Measurements from ENCODE around the gene ZDHHC16. TPM values are rescaled to one million over a fixed set of nuclear protein-coding genes. Genes with fewer than 3 reads are reported as not detected.

The ZDHHC16 gene
- total RNA-seq, 4 donors from 2014 or later = 25.0 to 34.5 (median 31.6) TPM

- Histone ChIP-seq H3K4me1 (peaks cover 54% of the 10 kb centered on the region in 2 donors), H3K36me3 (no peaks in the 10 kb centered on the region)
- ATAC-seq = no peak
Observed at GRCh38 chr10:97494863-97495506, 49.0 kb downstream of the ZDHHC16 start.

DNA sequence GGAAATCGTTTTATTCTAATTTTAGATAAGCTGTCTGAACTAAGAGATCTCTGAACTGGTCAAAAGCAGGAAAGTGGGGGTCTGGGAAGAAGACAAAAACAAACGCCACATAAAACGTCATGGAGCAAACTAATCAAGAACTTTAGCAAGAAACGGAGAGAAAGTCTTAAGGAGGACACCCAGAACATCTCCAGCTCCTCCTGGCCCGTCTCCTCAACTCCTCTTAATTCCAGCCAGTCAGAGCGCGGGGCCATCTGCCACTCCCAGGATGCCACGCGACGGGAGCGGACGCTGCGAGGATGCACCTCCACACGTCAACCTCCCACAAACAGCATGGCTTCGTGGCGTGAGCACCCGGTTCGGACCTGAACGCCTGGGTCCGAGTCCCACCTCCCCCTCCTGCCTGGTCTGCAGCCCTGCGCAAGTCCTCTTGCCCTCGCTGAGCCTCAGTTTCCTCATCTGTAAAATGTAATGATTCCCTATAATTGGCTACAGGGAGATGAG is 51.6 kb downstream of the ZDHHC16 start:
- intact Hi-C loops (cut with DNase I; ENCODE audit: low total_unique reads) = loop anchor here (2.0 to 5.0 kb wide), 5 partner anchors 45 to 1935 kb away; partner anchors contain the start of genes AVPI1, EXOSC1, GOT1 and PI4K2A
- in situ Hi-C loops (cut with MboI; ENCODE audit: low sequenced_read_pairs in 4 of 4) = no loop called here
- Histone ChIP-seq H3K27ac (peak overlapping the region; percentile 94 to 100 (median 96)), H3K27me3 (no peaks in the 10 kb centered on the region), H3K9me3 (no peaks in the 10 kb centered on the region), H3K36me3 (no peaks in the 10 kb centered on the region), H3K4me1 (peaks cover 46% of the 10 kb centered on the region in 2 donors), H3K4me3 (peak overlapping the region; percentile 75 to 100 (median 88))
- ATAC-seq (peak; percentile 59 to 69), DNase-seq (peak; percentile 83 to 88)
- TF ChIP-seq, protein P1, sequence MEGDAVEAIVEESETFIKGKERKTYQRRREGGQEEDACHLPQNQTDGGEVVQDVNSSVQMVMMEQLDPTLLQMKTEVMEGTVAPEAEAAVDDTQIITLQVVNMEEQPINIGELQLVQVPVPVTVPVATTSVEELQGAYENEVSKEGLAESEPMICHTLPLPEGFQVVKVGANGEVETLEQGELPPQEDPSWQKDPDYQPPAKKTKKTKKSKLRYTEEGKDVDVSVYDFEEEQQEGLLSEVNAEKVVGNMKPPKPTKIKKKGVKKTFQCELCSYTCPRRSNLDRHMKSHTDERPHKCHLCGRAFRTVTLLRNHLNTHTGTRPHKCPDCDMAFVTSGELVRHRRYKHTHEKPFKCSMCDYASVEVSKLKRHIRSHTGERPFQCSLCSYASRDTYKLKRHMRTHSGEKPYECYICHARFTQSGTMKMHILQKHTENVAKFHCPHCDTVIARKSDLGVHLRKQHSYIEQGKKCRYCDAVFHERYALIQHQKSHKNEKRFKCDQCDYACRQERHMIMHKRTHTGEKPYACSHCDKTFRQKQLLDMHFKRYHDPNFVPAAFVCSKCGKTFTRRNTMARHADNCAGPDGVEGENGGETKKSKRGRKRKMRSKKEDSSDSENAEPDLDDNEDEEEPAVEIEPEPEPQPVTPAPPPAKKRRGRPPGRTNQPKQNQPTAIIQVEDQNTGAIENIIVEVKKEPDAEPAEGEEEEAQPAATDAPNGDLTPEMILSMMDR (IDR thresholded peaks at IDR 0.05 in 4 of 5, conservative IDR thresholded peaks at IDR 0.05 in 1 of 5) = no peak
- no peak for TF ChIP-seq POLR2A (IDR thresholded peaks at IDR 0.05)

More at GRCh38 chr10:97494863-97495506, 49.0 kb downstream of the ZDHHC16 start:
- TF ChIP-seq, protein P1 (IDR thresholded peaks at IDR 0.05 in 4 of 5, conservative IDR thresholded peaks at IDR 0.05 in 1 of 5) = no peak
- TF ChIP-seq POLR2A (IDR thresholded peaks at IDR 0.05) = no peak
- H3K27me3 ChIP-seq = no peaks in the 10 kb centered on the region
- in situ Hi-C loops (cut with MboI; ENCODE audit: low sequenced_read_pairs in 4 of 4) (no loop called here), intact Hi-C loops (cut with DNase I; ENCODE audit: low total_unique reads) (loop anchor here (5.0 kb wide), 3 partner anchors 147 to 1937 kb away; partner anchors contain the start of genes AVPI1, GOT1 and PI4K2A)
- no peaks in the 10 kb centered on the region for H3K9me3 ChIP-seq
- no peak for DNase-seq
- H3K4me3 ChIP-seq = no peak overlapping the region
- peak overlapping the region; percentile 42 to 61 (median 57) for H3K27ac ChIP-seq

DNA sequence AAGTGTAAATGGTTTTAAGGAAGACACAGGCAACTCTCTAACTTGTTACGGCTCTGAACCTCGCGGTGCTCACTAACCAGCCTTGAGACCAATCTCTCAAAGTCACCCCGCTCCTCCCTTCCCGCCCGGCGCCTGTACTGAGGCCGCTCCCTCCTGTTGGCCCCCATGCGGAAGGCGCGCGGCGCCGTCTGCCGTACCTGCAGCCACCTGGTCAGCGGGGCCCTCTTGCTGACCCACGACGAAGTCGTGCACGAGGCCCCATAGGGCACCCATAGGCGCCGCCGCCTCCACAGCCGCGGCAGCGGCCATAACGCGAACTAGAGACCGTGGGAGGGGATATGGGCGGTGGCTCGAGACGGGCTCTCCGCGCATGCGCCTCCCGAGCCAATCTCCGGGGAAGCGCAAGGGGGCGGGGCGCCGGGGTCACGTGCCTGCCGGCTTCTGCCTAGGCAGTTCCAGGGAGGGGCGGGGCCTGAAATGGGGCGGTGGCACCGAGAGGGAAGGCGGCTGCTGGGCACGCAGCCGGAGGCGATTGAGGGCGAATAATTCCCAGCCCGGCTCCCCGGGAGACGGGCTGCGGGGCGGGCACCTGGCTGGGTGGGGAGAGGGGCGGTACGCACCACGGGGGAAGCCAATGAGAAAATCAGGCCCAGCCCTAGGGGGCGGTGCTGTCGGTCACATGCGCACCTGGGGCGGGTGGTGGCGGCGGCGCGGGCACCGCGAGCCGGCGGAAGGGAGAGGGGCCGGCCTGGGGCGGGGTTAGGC is 52.3 kb downstream of the ZDHHC16 start, which contains the start of gene MMS19:
TSS of gene MMS19 (minus strand) at position 347 of the 765 bp plus-strand sequence. CDS start at position 309, 38 bp downstream.
- TF ChIP-seq, protein P1 (IDR thresholded peaks at IDR 0.05 in 4 of 5, conservative IDR thresholded peaks at IDR 0.05 in 1 of 5) = peak in 2 of 5 experiments; percentile 19 to 32
- TF ChIP-seq POLR2A (IDR thresholded peaks at IDR 0.05) = peak; percentile 75 to 79
- H3K27me3 ChIP-seq = no peaks in the 10 kb centered on the region
- peak within 1 kb of the TSS; percentile 94 to 100 (median 96) for H3K27ac ChIP-seq
- DNase-seq (peak; percentile 98 to 99), ATAC-seq (peak; percentile 84 to 86)
- peaks cover 49 to 53% of the 10 kb centered on the region in 2 donors for H3K4me1 ChIP-seq
- in situ Hi-C loops (cut with MboI; ENCODE audit: low sequenced_read_pairs in 4 of 4) = no loop called here
- no peaks in the 10 kb centered on the region for H3K9me3 ChIP-seq
- peak within 1 kb of the TSS; percentile 75 to 100 (median 88) for H3K4me3 ChIP-seq
- H3K36me3 ChIP-seq = no peaks in the 10 kb centered on the region
- intact Hi-C loops (cut with DNase I; ENCODE audit: low total_unique reads) = loop anchor here (2.0 to 5.0 kb wide), 5 partner anchors 45 to 1934 kb away; partner anchors contain the start of genes AVPI1, EXOSC1, GOT1 and PI4K2A

- in situ Hi-C loops (cut with MboI; ENCODE audit: low sequenced_read_pairs in 4 of 4) = no loop called here
- peaks cover 51 to 57% of the 10 kb centered on the region in 2 donors for H3K4me1 ChIP-seq
- H3K36me3 ChIP-seq = no peaks in the 10 kb centered on the region
- peak within 1 kb of the TSS; percentile 94 to 100 (median 96) for H3K27ac ChIP-seq
- DNase-seq (peak in 1 of 2 donors; percentile 46), ATAC-seq (peak; percentile 26 to 28)
- no peaks in the 10 kb centered on the region for H3K27me3 ChIP-seq
- H3K9me3 ChIP-seq = no peaks in the 10 kb centered on the region
- TF ChIP-seq, protein P1 (IDR thresholded peaks at IDR 0.05 in 4 of 5, conservative IDR thresholded peaks at IDR 0.05 in 1 of 5) = no peak
- peak in 1 of 2 donors; percentile 72 for TF ChIP-seq POLR2A (IDR thresholded peaks at IDR 0.05)
- intact Hi-C loops (cut with DNase I; ENCODE audit: low total_unique reads) = loop anchor here (2.0 to 5.0 kb wide), 5 partner anchors 44 to 1933 kb away; partner anchors contain the start of genes AVPI1, EXOSC1, GOT1 and PI4K2A
- peak within 1 kb of the TSS; percentile 75 to 100 (median 88) for H3K4me3 ChIP-seq
Observed at GRCh38 chr10:97498841-97499560, 53.0 kb downstream of the ZDHHC16 start, which contains the start of gene UBTD1. TSS of gene UBTD1 (plus strand) at chr10:97498924. CDS start at chr10:97499204, 280 bp downstream.
